ENCODE results near the gene ZSCAN10.

The ZSCAN10 gene

GRCh38 chr16:3065069-3065741, 33.9 kb downstream of the ZSCAN10 start, which contains the start of gene IL32:
Gene IL32 (plus strand): TSS chr16:3065640. CDS start chr16:3065812, 172 bp downstream.
- TF ChIP-seq, protein P1, sequence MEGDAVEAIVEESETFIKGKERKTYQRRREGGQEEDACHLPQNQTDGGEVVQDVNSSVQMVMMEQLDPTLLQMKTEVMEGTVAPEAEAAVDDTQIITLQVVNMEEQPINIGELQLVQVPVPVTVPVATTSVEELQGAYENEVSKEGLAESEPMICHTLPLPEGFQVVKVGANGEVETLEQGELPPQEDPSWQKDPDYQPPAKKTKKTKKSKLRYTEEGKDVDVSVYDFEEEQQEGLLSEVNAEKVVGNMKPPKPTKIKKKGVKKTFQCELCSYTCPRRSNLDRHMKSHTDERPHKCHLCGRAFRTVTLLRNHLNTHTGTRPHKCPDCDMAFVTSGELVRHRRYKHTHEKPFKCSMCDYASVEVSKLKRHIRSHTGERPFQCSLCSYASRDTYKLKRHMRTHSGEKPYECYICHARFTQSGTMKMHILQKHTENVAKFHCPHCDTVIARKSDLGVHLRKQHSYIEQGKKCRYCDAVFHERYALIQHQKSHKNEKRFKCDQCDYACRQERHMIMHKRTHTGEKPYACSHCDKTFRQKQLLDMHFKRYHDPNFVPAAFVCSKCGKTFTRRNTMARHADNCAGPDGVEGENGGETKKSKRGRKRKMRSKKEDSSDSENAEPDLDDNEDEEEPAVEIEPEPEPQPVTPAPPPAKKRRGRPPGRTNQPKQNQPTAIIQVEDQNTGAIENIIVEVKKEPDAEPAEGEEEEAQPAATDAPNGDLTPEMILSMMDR (conservative IDR thresholded peaks at IDR 0.05): no peak

DNA sequence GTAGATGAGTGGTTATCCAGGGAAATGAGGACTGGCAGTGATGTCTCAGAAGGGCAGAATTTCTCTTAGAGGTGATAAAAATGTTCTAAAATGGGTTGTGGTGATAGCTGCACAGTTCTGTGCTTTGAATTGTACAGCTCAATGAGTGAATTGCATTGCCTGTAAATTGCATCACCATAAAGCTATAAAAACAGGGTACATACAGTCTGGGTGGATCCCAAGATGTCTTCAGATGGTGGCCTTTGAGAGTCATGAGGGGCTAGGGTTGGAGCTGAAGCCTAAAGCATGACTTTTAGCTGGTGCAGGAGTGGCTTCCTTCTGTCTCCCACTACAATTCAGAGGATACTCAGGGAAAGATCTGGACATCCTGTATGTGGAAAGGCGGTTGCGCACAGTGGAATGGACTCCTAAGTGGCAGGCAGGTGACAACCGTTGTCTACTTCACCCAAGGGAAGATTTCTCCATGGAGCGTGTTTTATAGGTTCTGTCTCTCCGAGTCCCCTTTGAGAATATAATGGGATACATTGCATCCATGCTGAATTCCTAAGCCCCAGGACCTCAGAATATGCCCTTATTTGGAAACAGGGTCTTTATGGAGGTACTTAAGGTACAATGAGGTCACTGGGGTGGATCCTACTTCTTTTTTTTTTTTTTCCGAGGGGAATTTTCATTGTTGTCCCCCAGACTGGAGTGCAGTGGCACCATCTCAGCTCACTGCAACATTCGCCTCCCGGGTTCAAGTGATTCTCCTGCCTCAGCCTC, 35.3 kb downstream of the ZSCAN10 start:
- H3K27ac ChIP-seq: no peak overlapping the region
- TF ChIP-seq, protein P1 (conservative IDR thresholded peaks at IDR 0.05): no peak

More at GRCh38 chr16:3065069-3065741, 33.9 kb downstream of the ZSCAN10 start, which contains the start of gene IL32:
- H3K27ac ChIP-seq: no peak within 1 kb of the TSS

GRCh38 chr16:3062553-3062952, 36.5 kb downstream of the ZSCAN10 start:
- no peak overlapping the region for H3K27ac ChIP-seq
- TF ChIP-seq, protein P1 (conservative IDR thresholded peaks at IDR 0.05): no peak

DNA sequence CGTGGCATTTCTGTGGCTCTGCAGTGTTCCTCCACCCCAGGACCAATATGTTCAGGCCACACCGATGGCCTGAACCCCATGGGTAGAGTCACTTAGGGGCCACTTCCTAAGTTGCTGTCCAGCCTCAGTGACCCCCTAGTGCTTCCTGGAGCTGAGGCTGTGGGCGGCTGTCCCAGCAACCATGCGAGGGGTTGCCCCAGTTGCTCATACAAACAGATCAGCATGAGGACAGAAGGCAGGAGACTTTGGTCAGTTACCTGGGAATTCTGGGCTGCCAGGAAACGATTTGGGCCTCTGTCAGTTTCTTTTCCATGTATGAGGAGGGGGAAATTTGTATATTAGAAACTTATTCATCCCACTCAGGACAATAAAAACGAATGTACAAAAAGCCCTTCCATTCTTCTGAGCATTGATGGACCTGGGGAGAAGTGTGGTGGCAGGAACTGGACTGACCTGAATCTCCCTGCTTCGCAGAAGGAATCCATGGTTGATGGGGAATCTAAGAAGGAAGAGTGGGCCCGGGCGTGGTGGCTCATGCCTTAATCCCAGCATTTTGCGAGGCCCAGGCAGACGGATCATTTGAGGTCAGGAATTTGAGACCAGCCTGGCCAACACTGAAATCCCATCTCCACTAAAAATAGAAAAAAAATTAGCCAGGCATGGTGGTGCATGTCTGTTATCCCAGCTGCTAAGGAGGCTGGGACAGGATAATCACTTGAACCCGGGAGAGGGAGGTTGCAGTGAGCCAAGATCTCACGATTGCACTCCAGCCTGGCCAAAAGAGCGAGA, 38.6 kb downstream of the ZSCAN10 start:
- H3K27ac ChIP-seq: no peak overlapping the region
- TF ChIP-seq, protein P1 (conservative IDR thresholded peaks at IDR 0.05): no peak

DNA sequence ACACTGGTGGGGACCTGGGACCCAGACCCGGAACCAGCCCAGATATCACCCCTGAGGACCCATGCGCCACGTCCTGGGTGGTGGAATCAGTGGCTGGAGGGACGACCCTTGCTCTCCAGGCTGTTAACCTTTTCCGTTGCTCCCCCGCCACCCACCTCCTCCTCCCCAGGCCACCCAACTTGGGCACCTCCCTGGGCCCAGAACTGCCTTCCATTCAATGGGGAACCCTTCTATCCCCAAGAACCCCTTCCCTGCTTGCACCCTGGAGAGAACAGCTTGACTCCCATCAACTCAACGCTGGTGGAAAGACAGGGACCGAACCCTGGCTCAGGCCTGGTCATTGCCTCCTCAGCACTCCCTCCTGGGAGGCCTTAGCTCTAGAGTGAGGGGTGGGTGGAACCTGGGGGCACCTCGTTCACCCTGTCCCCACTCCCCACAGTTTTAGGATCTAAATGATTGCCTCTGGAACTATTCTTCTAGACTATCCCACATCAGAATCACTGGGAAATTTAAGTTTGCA, 39.3 kb downstream of the ZSCAN10 start:
- H3K27ac ChIP-seq: peak overlapping the region; percentile 68; the same call in 1 of the 2 replicates
- TF ChIP-seq, protein P1 (conservative IDR thresholded peaks at IDR 0.05): no peak

DNA sequence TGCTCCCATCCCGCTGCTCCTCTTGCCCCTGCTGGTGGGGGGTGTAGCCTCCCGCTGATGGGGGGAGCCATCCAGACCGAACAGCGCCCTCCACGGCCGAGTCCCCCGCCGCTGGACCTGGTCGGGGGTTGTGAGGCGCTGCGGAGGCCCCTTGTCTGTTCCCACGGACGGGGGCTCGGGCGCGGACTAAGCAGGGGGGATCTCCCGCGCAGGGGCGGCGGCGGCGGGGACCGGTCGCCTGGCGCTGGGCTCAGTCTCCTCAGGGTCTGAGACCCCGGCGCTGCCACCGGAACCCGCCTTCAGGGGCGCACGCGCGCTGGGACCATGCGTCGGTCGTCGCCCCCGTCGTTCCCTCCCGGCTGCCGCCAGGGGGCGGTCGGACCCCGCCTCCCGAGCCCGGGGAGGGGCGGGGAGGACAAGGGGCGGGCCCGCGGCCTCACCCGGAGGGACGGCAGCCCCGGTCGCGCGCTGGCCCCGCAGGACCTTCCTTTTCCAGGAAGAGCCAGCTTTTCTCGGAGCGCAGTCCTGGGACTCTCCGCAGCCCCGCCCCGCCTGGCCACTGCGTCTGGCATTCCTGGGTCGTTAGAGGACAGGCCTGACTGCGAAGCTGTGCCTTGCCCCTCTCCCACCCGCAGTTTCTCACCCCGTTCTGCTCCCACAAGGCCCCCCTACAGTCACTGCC, 39.9 kb downstream of the ZSCAN10 start:
- peak overlapping the region; percentile 68; the same call in 1 of the 2 replicates for H3K27ac ChIP-seq
- TF ChIP-seq, protein P1 (conservative IDR thresholded peaks at IDR 0.05): peak; percentile 83
